ENCODE results near the gene LCAT. TPM values are rescaled to one million over a fixed set of nuclear protein-coding genes. Genes with fewer than 3 reads are reported as not detected.

LCAT gene
- total RNA-seq = 4.1 and 7.5 TPM in 2 replicates

GRCh38 chr16:67943619-67944504 lies at the start of gene LCAT:
Gene LCAT (minus strand): TSS chr16:67944120. CDS start chr16:67944101, 19 bp downstream.

GRCh38 chr16:67979955-67980678 lies 36.2 kb upstream of the LCAT start, which contains the start of gene DPEP3:
Gene DPEP3 (minus strand): TSS chr16:67980499. CDS start chr16:67980380, 119 bp downstream.

GRCh38 chr16:67968400-67969253 lies 24.7 kb upstream of the LCAT start, which contains the start of gene SLC12A4:
Gene SLC12A4 (minus strand): TSS chr16:67968637. CDS start chr16:67968553, 84 bp downstream.

GRCh38 chr16:67936124-67936879 lies 7.6 kb downstream of the LCAT start, which contains the start of gene PSMB10:
Gene PSMB10 (minus strand): TSS chr16:67936850. CDS start chr16:67936749, 101 bp downstream.

GRCh38 chr16:67931712-67932461 lies 12.0 kb downstream of the LCAT start, which contains the start of gene CTRL:
Gene CTRL (minus strand): TSS chr16:67931862. CDS start chr16:67931852, 10 bp downstream.

GRCh38 chr16:67892899-67893742 lies 50.8 kb downstream of the LCAT start, which contains the start of gene PSKH1:
Gene PSKH1 (plus strand): TSS chr16:67893254. CDS start chr16:67908750, 15,496 bp downstream.

Other genes starting within 250 kb of the LCAT start
- 17.1 and 20.5 TPM in 2 replicates for gene GFOD2, start 224.8 kb downstream of the LCAT start, total RNA-seq
- 3.8 and 3.9 TPM in 2 replicates for gene RANBP10, start 137.6 kb downstream of the LCAT start, total RNA-seq
- gene TSNAXIP1, start 137.2 kb downstream of the LCAT start, total RNA-seq = 0.50 and 0.89 TPM in 2 replicates
- gene THAP11, start 101.8 kb downstream of the LCAT start, total RNA-seq = 36.4 and 43.2 TPM in 2 replicates
- 95.5 and 98.3 TPM in 2 replicates for gene NUTF2, start 97.2 kb downstream of the LCAT start, total RNA-seq
- gene CENPT, start 96.4 kb downstream of the LCAT start, total RNA-seq = 24.4 and 49.5 TPM in 2 replicates
- gene EDC4, start 71.1 kb downstream of the LCAT start, total RNA-seq = 46.4 and 57.3 TPM in 2 replicates
- not detected in 2 replicates for gene NRN1L, start 59.2 kb downstream of the LCAT start, total RNA-seq
- gene PSKH1, start 50.9 kb downstream of the LCAT start, total RNA-seq = 16.2 and 20.1 TPM in 2 replicates
- gene CTRL, start 12.3 kb downstream of the LCAT start, total RNA-seq = 0.33 TPM in 1 of 2 replicates, not detected in the other
- gene PSMB10, start 7.3 kb downstream of the LCAT start, total RNA-seq = 44.0 and 53.4 TPM in 2 replicates
- 96.9 and 118 TPM in 2 replicates for gene SLC12A4, start 24.5 kb upstream of the LCAT start, total RNA-seq
- gene DPEP3, start 36.4 kb upstream of the LCAT start, total RNA-seq = not detected in 2 replicates
- not detected in 2 replicates for gene DPEP2, start 55.4 kb upstream of the LCAT start, total RNA-seq
- not detected in 2 replicates for gene DPEP2NB, start 71.8 kb upstream of the LCAT start, total RNA-seq
- 14.1 and 20.3 TPM in 2 replicates for gene DDX28, start 79.1 kb upstream of the LCAT start, total RNA-seq
- gene DUS2, start 79.2 kb upstream of the LCAT start, total RNA-seq = 17.7 and 29.8 TPM in 2 replicates
- gene NFATC3, start 141.2 kb upstream of the LCAT start, total RNA-seq = 7.3 and 8.4 TPM in 2 replicates

Data from uterine smooth muscle cell (primary cell).